Uterus (tissue), 4 donors: ENCODE measurements around the gene INMT. TPM values are rescaled to one million over a fixed set of nuclear protein-coding genes. Genes with fewer than 3 reads are reported as not detected.

Source experiments
- DNase-seq, 2 donors: peaks; one replicate each; pipeline ENCODE4 v3.0.0-alpha.2; 2019 to 2020
- H3K27ac ChIP-seq, 2 donors: fragments of 200-600 bp; sonication (generic); 1 replicate in 1 of 2; 2 replicates in 1 of 2; pipeline ENCODE4 v1.5.1; 2016 to 2018
- H3K27me3 ChIP-seq, 2 donors: fragments of 200-600 bp; sonication (generic); one replicate each; pipeline ENCODE4 v1.5.1; 2018 to 2019; ENCODE audit warnings: control low read depth in 1 of 2
- H3K36me3 ChIP-seq, 2 donors: fragments of 200-600 bp; sonication (generic); one replicate each; pipeline ENCODE4 v1.5.1; 2019; ENCODE audit warnings: control low read depth in 1 of 2
- H3K4me1 ChIP-seq, 2 donors: fragments of 200-600 bp; sonication (generic); one replicate each; pipeline ENCODE4 v1.5.1; 2018 to 2019; ENCODE audit warnings: control low read depth in 1 of 2
- H3K4me3 ChIP-seq, 2 donors: fragments of 200-600 bp; sonication (generic); 1 replicate in 1 of 2; 2 replicates in 1 of 2; pipeline ENCODE4 v1.5.1; 2018 to 2019; ENCODE audit warnings: mild to moderate bottlenecking in 1 of 2
- H3K9me3 ChIP-seq, 2 donors: fragments of 200-600 bp; sonication (generic); one replicate each; pipeline ENCODE4 v1.5.1; 2019; ENCODE audit warnings: control low read depth in 1 of 2
- CTCF ChIP-seq, 4 experiments: fragments of 200-600 bp in 2 of 4; fragments of 450-650 bp in 2 of 4; sonication (generic) in 2 of 4; IDR thresholded peaks; one replicate each; pipeline ENCODE4 v1.5.1; 2016 to 2019; ENCODE audit warnings: antibody characterized with exemption in 4 of 4, mild to moderate bottlenecking in 2 of 4, moderate library complexity in 1 of 4
- POLR2A ChIP-seq, 2 donors: fragments of 450-650 bp; IDR thresholded peaks; one replicate each; pipeline ENCODE4 v1.6.1; 2016; ENCODE audit warnings: antibody characterized with exemption in 2 of 2, mild to moderate bottlenecking in 1 of 2, moderate library complexity in 1 of 2
- intact Hi-C: fragments of 100-400 bp; cut with DNase I; formaldehyde crosslinking; loops from one replicate; pipeline ENCODE4 v1.15.1; 2023; ENCODE audit warnings: low total_unique reads
- total RNA-seq, 4 donors: library from RNA; depleted of rRNA in 3 of 4; stranded (reverse); fragments of >200 nt in 3 of 4; gene quantifications; one replicate each; pipeline versions ENCODE4 v1.1.0 to v1.2.4, GENCODE V29; 2014 to 2023
- donor health status: DM: yes; HTN: yes; CAD: no.

INMT gene
- total RNA-seq, 4 donors from 2014 or later: 6.5 to 29.2 (median 20.0) TPM

DNA sequence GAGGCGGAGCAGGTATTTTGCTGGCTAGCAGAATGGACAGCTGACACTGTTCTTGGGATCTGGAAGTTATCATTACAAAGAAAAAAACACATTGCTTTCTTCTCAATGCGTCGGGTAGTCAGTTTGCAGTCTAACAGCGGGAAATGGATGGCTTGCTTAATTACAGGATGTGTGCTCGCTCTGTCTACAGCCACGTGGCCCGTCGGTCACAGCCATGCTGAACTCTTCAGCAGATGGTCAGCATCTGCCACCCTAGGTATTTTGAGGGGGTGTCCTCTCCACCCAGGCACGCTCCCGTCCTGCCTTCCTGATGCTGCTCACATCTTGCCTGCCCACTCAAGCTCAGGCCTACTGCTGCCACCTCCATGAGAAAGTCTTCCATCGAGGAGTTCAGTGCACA lies 20.4 kb upstream of the INMT start:
- TF ChIP-seq CTCF (IDR thresholded peaks at IDR 0.05): no peak
- no peak for TF ChIP-seq POLR2A (IDR thresholded peaks at IDR 0.05)
- Histone ChIP-seq H3K4me3 (no peak overlapping the region), H3K4me1 (no peaks in the 10 kb centered on the region), H3K36me3 (no peaks in the 10 kb centered on the region), H3K9me3 (no peaks in the 10 kb centered on the region), H3K27me3 (no peaks in the 10 kb centered on the region), H3K27ac (no peak overlapping the region)
- intact Hi-C loops: no loop called here
- DNase-seq: no peak

DNA sequence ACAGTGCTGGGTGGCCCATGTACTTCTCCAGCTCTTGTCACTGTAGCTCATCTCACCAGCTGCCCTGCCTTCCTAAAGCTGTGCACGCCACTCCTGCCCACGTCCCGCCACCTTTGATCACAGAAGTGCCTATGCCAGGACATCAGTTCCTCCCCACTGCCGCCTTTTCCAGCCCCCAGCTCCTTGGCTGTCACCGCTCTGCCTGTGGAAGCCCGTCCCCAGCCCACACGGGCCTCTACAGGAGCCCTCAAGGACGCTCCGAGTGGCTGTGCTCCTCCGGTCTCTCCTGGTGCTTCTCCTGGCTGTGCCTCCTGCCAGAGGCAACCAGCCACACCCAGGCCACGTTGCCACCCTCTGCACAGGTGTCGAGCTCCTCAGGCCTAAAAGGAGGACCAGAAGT lies 19.3 kb upstream of the INMT start:
- no peak overlapping the region for H3K4me3 ChIP-seq
- H3K36me3 ChIP-seq: no peaks in the 10 kb centered on the region
- DNase-seq: no peak
- intact Hi-C loops: no loop called here
- no peaks in the 10 kb centered on the region for H3K9me3 ChIP-seq
- no peak overlapping the region for H3K27ac ChIP-seq
- TF ChIP-seq CTCF (IDR thresholded peaks at IDR 0.05): no peak
- no peak for TF ChIP-seq POLR2A (IDR thresholded peaks at IDR 0.05)
- H3K4me1 ChIP-seq: no peaks in the 10 kb centered on the region
- H3K27me3 ChIP-seq: no peaks in the 10 kb centered on the region

DNA sequence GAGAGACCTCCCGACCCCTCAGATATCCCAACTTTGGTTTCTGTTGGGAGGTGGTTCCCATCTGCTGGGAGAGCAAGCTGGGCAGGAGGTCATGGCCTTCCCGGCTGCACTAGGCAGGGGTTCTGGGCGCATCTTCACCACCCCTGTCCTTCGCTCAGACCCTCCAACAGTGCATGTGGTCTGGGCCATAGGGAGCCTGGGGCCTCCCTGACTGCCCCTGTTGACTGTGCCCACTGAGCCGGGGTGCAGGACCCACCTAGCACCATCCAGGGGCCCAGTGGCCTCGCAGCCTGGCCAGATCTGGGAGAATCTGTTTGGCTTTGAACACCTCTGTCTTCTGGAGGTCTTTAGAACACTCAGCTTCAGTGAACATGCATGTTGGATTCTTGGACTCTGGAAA lies 18.7 kb upstream of the INMT start:
- intact Hi-C loops: no loop called here
- H3K4me1 ChIP-seq: no peaks in the 10 kb centered on the region
- no peak for TF ChIP-seq CTCF (IDR thresholded peaks at IDR 0.05)
- no peak for TF ChIP-seq POLR2A (IDR thresholded peaks at IDR 0.05)
- DNase-seq: no peak
- no peaks in the 10 kb centered on the region for H3K36me3 ChIP-seq
- no peaks in the 10 kb centered on the region for H3K9me3 ChIP-seq
- H3K27ac ChIP-seq: no peak overlapping the region
- H3K4me3 ChIP-seq: no peak overlapping the region
- H3K27me3 ChIP-seq: no peaks in the 10 kb centered on the region

GRCh38 chr7:30733691-30734090 lies 18.2 kb upstream of the INMT start:
- TF ChIP-seq CTCF (IDR thresholded peaks at IDR 0.05): no peak
- no peak for TF ChIP-seq POLR2A (IDR thresholded peaks at IDR 0.05)
- Histone ChIP-seq H3K4me1 (no peaks in the 10 kb centered on the region), H3K36me3 (no peaks in the 10 kb centered on the region), H3K4me3 (no peak overlapping the region), H3K9me3 (no peaks in the 10 kb centered on the region), H3K27ac (no peak overlapping the region), H3K27me3 (no peaks in the 10 kb centered on the region)
- no peak for DNase-seq
- intact Hi-C loops: no loop called here

DNA sequence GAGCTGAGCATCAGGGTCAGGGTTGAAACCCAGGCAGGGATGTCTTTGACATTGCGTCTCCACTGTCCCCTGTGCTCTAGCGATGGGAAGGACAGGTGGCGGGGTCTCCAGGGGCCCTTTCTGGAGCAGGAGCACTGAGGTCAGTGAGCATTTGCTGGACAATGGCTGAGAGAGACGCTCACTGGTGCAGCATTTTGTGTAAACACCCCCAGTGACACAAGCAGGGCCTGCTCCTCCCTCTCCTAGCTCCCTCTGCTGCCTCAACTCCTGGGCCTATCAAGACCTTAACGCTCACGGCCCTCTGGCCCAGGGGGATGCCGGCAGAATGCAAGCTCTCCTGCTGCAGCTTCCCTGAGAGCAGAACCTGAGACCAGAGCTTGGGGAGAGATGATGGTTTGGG lies 17.4 kb upstream of the INMT start:
- intact Hi-C loops: no loop called here
- no peak for DNase-seq
- Histone ChIP-seq H3K27ac (no peak overlapping the region), H3K4me3 (no peak overlapping the region), H3K27me3 (no peaks in the 10 kb centered on the region), H3K36me3 (no peaks in the 10 kb centered on the region), H3K9me3 (no peaks in the 10 kb centered on the region), H3K4me1 (no peaks in the 10 kb centered on the region)
- TF ChIP-seq POLR2A (IDR thresholded peaks at IDR 0.05) (no peak), CTCF (IDR thresholded peaks at IDR 0.05) (no peak)
